Fibroblast of lung (primary cell): ENCODE results near the gene FAM174B. TPM values are rescaled to one million over a fixed set of nuclear protein-coding genes. Genes with fewer than 3 reads are reported as not detected.

Source experiments
- DNase-seq, 2 donors: peaks; one replicate each; pipeline versions ENCODE4 v3.0.0 to v3.0.0-alpha.2; 2010; ENCODE audit warnings: low read depth in 2 of 2
- H2AFZ ChIP-seq: 2 replicates; pipeline ENCODE4 v1.5.1; 2012; ENCODE audit warnings: low read length, control low read depth, inconsistent platforms
- H3K27ac ChIP-seq: 2 replicates; pipeline ENCODE4 v1.5.1; 2011; ENCODE audit warnings: low read length, control low read depth; ENCODE audit not compliant: insufficient read depth
- H3K27me3 ChIP-seq: 2 replicates; pipeline ENCODE4 v1.5.1; 2011; ENCODE audit warnings: mild to moderate bottlenecking, low read length; ENCODE audit not compliant: control insufficient read depth, insufficient read depth
- H3K36me3 ChIP-seq: 2 replicates; pipeline ENCODE4 v1.5.1; 2011; ENCODE audit warnings: low read length; ENCODE audit not compliant: control insufficient read depth, insufficient read depth
- H3K4me1 ChIP-seq: 2 replicates; pipeline ENCODE4 v1.5.1; 2011; ENCODE audit warnings: low read length; ENCODE audit not compliant: control insufficient read depth, insufficient read depth; ENCODE audit errors: extremely low read depth
- H3K4me2 ChIP-seq: 2 replicates; pipeline ENCODE4 v1.5.1; 2011; ENCODE audit warnings: low read length, control low read depth; ENCODE audit not compliant: insufficient read depth; ENCODE audit errors: extremely low read depth
- H3K4me3 ChIP-seq, 4 experiments: fragments of 200-600 bp in 1 of 4; sonication (generic) in 1 of 4; replicated peaks in 1 of 4; 2 replicates each; pipeline ENCODE4 v1.5.1; 2011 to 2016; ENCODE audit warnings: low read length in 4 of 4, low read depth in 3 of 4, mild to moderate bottlenecking in 3 of 4, control low read depth in 2 of 4, inconsistent platforms in 1 of 4, mixed read lengths in 1 of 4; ENCODE audit not compliant: insufficient read depth in 1 of 4; ENCODE audit errors: control extremely low read depth in 1 of 4
- H3K79me2 ChIP-seq: 2 replicates; pipeline ENCODE4 v1.5.1; 2012; ENCODE audit warnings: mild to moderate bottlenecking, low read length, inconsistent platforms; ENCODE audit not compliant: control insufficient read depth, insufficient read depth
- H3K9ac ChIP-seq: 2 replicates; pipeline ENCODE4 v1.5.1; 2011; ENCODE audit warnings: mild to moderate bottlenecking, low read length, control low read depth; ENCODE audit not compliant: insufficient read depth
- H3K9me3 ChIP-seq: 2 replicates; pipeline ENCODE4 v1.5.1; 2012; ENCODE audit warnings: low read depth, low read length; ENCODE audit not compliant: control insufficient read depth, insufficient read depth
- H4K20me1 ChIP-seq: 2 replicates; pipeline ENCODE4 v1.5.1; 2011; ENCODE audit warnings: low read length; ENCODE audit not compliant: control insufficient read depth, insufficient read depth; ENCODE audit errors: extremely low read depth
- CTCF ChIP-seq, 2 donors: IDR thresholded peaks in 1 of 2; conservative IDR thresholded peaks in 1 of 2; 1 replicate in 1 of 2; 2 replicates in 1 of 2; pipeline ENCODE4 v1.5.1; 2011 to 2012; ENCODE audit warnings: low read length in 2 of 2, control low read depth in 1 of 2, inconsistent platforms in 1 of 2, low read depth in 1 of 2, mild to moderate bottlenecking in 1 of 2
- EZH2 ChIP-seq: IDR thresholded peaks from 2 replicates; pipeline ENCODE4 v1.5.1; 2012; ENCODE audit warnings: low read length, control low read depth, mild to moderate bottlenecking; ENCODE audit errors: missing control alignments
- polyA plus RNA-seq, 2 donors: library from polyadenylated mRNA; depleted of rRNA in 1 of 2; stranded (reverse) in 1 of 2; unstranded in 1 of 2; fragments of >200 nt; gene quantifications; 2 replicates each; pipeline ENCODE4 v1.2.1, GENCODE V29; 2011 to 2012; ENCODE audit warnings: missing spikeins in 1 of 2
- total RNA-seq: library from RNA; depleted of rRNA; stranded (reverse); fragments of >200 nt; gene quantifications from 2 replicates; pipeline ENCODE4 v1.2.1, GENCODE V29; 2014

Gene FAM174B
- total and polyA plus RNA-seq, 2 donors (not counting 1 experiment from before 2014, with no cell fraction given), result 0.87 to 2.8 TPM

- Histone ChIP-seq H3K4me2 (no peak overlapping the region), H3K27ac (no peak overlapping the region)
- no peak for TF ChIP-seq EZH2
- no peak for TF ChIP-seq CTCF (conservative IDR thresholded peaks at IDR 0.05 in 1 of 2, IDR thresholded peaks at IDR 0.05 in 1 of 2; ENCODE audit: low read depth in 1 of 2, low read length in 2 of 2)
Measured at GRCh38 chr15:92606126-92606835, 49.3 kb downstream of the FAM174B start.

GRCh38 chr15:92605225-92605944 lies 50.2 kb downstream of the FAM174B start:
- no peaks in the 10 kb centered on the region for H4K20me1 ChIP-seq
- H3K36me3 ChIP-seq, result no peaks in the 10 kb centered on the region
- H3K4me3 ChIP-seq, result no peak overlapping the region
- H3K9ac ChIP-seq, result no peak overlapping the region
- H3K27me3 ChIP-seq, result no peaks in the 10 kb centered on the region
- no peak for TF ChIP-seq EZH2
- no peak for TF ChIP-seq CTCF (conservative IDR thresholded peaks at IDR 0.05 in 1 of 2, IDR thresholded peaks at IDR 0.05 in 1 of 2; ENCODE audit: low read depth in 1 of 2, low read length in 2 of 2)
- no peaks in the 10 kb centered on the region for H3K9me3 ChIP-seq
- no peaks in the 10 kb centered on the region for H3K4me1 ChIP-seq
- no peak for DNase-seq
- no peaks in the 10 kb centered on the region for H3K79me2 ChIP-seq
- H2AFZ ChIP-seq, result no peak overlapping the region
- H3K4me2 ChIP-seq, result no peak overlapping the region
- no peak overlapping the region for H3K27ac ChIP-seq

More at GRCh38 chr15:92606126-92606835, 49.3 kb downstream of the FAM174B start:
- Histone ChIP-seq H3K36me3 (no peaks in the 10 kb centered on the region), H3K4me3 (no peak overlapping the region), H3K4me1 (no peaks in the 10 kb centered on the region), H2AFZ (no peak overlapping the region), H4K20me1 (no peaks in the 10 kb centered on the region), H3K27me3 (no peaks in the 10 kb centered on the region), H3K79me2 (no peaks in the 10 kb centered on the region), H3K9ac (no peak overlapping the region), H3K9me3 (no peaks in the 10 kb centered on the region)
- no peak for DNase-seq

- Histone ChIP-seq H3K27ac (no peak overlapping the region), H3K9me3 (no peaks in the 10 kb centered on the region), H3K9ac (no peak overlapping the region), H2AFZ (no peak overlapping the region), H4K20me1 (no peaks in the 10 kb centered on the region), H3K36me3 (no peaks in the 10 kb centered on the region), H3K79me2 (no peaks in the 10 kb centered on the region), H3K4me2 (no peak overlapping the region), H3K4me3 (no peak overlapping the region), H3K4me1 (no peaks in the 10 kb centered on the region), H3K27me3 (no peaks in the 10 kb centered on the region)
- TF ChIP-seq CTCF (conservative IDR thresholded peaks at IDR 0.05 in 1 of 2, IDR thresholded peaks at IDR 0.05 in 1 of 2; ENCODE audit: low read depth in 1 of 2, low read length in 2 of 2), result no peak
- TF ChIP-seq EZH2, result no peak
- DNase-seq, result peak; percentile 34 to 50
Measured at GRCh38 chr15:92603743-92604470, 51.7 kb downstream of the FAM174B start.
